Activated T-cell treated with anti-CD3 and anti-CD28 coated beads, Interleukin-2, amount 50 U/mL, for 24 hours (primary cell): ENCODE results near the gene RAB6B.
A peak's percentile ranks its signal among the peaks of the same experiment; 100 is the strongest.

Experiments used
- DNase-seq: peaks from one replicate; pipeline ENCODE4 v3.0.0-alpha.2; 2020
- H3K27ac Mint-ChIP-seq: 2 replicates; pipeline ENCODE4 v1.8.0; 2020; ENCODE audit warnings: mild to moderate bottlenecking, mixed read lengths
- H3K27me3 Mint-ChIP-seq: 2 replicates; pipeline ENCODE4 v1.8.0; 2020; ENCODE audit warnings: mixed read lengths
- H3K36me3 Mint-ChIP-seq: 2 replicates; pipeline ENCODE4 v1.8.0; 2020; ENCODE audit warnings: low read depth, mixed read lengths
- H3K4me1 Mint-ChIP-seq: 2 replicates; pipeline ENCODE4 v1.8.0; 2020; ENCODE audit warnings: low read depth, mixed read lengths
- H3K4me3 Mint-ChIP-seq: 2 replicates; pipeline ENCODE4 v1.8.0; 2020; ENCODE audit warnings: mild to moderate bottlenecking, moderate library complexity, mixed read lengths
- H3K9me3 Mint-ChIP-seq: 2 replicates; pipeline ENCODE4 v1.8.0; 2020; ENCODE audit warnings: mixed read lengths

RAB6B gene

DNA sequence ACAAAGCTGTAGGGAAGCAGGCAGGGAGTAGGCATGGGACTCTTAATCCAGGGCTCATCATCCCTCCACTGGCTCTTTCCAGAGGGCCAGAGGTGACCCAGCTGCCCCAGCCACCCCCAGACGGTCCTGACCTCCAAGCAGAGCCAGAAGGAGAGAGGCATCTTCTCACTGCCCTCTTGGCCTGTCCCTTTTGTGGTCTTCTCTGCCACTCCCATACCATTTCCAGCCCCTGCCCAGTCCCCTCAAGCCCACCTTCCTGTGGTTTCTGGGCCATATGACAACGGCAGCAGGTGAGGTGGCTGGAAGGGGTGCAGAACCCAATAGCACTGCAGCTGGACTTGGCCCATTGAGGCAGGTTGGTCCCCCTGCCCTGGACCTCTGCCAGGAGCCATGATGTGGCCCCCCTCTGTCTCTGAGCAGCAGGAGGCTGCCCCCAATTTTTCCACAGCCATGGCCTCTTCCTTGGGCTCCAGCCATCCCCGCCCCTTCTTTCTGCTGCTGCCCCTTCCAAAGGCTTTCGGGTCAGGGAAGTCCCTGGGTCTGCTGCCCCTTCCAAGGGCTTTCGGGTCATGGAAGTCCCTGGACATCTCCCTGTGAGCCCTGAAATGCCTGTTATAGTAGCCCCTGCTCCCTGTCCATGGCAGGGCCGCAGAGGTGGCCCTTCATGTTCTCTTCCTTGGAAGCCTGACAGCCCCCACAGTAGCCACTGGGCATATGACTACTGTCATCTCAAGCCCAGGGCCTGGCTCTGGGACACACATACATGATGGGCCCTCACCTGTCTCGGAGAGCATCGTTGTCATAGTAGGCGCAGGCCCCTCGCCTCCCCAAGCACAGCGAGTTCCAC lies 39.5 kb upstream of the RAB6B start:
- Mint-ChIP-seq H3K27ac (no peak overlapping the region), H3K4me3 (no peak overlapping the region)
- DNase-seq, result no peak

DNA sequence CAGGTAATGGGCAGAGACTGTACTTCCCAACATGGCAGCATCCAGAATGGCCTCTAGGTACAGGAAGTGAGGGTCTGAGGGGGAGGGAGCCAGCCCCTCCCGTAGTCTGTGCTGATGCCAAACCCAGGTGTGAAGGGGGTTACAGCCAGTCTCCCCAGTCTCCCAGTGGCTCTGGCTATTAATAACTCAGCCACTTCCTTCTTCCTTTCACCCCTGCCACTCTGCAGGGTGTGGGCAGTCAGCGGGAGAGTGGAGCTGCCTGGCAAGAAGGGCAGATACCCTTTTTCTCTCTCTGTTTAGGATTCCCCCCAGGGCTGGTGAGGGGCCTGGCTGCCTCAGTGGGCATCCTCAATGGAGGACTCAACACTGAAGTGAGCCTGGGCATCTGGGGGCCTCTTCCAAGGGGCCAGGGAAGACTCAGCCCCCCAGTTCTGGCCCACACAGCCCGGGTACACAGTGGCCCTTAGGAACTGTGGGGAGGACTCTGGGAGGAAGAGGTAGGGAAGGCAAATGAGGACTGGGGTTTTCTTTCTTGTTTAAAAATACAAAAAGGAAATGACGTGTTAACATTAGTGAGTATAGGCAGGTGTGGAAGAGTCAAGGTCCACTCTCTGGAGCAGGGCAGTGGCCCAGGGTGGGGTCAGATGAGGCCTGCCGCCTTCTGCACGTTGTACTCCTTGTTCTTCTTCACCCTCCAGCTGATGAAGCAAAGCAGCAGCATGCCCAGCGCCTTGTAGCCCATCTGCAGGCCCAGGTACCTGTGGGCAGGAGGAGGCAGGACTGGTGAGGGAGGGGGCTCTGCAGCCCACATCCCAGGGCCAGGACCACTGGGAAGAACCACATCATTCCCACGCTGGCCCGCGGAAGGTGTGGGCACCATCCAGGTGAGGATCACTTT lies 38.6 kb upstream of the RAB6B start:
- DNase-seq, result no peak
- Mint-ChIP-seq H3K9me3 (no peaks in the 10 kb centered on the region), H3K4me1 (no peaks in the 10 kb centered on the region), H3K27ac (no peak overlapping the region), H3K36me3 (no peaks in the 10 kb centered on the region), H3K27me3 (peaks cover under 1% of the 10 kb centered on the region), H3K4me3 (no peak overlapping the region)

More for the DNA sequence above, 39.5 kb upstream of the RAB6B start:
- Mint-ChIP-seq H3K9me3 (no peaks in the 10 kb centered on the region), H3K27me3 (no peaks in the 10 kb centered on the region), H3K4me1 (no peaks in the 10 kb centered on the region), H3K36me3 (no peaks in the 10 kb centered on the region)

- Mint-ChIP-seq H3K27ac (no peak overlapping the region), H3K36me3 (no peaks in the 10 kb centered on the region), H3K27me3 (peaks cover 8% of the 10 kb centered on the region), H3K4me1 (no peaks in the 10 kb centered on the region), H3K9me3 (no peaks in the 10 kb centered on the region), H3K4me3 (no peak overlapping the region)
- DNase-seq, result no peak
Measured at GRCh38 chr3:133933097-133934024, 37.7 kb upstream of the RAB6B start.

DNA sequence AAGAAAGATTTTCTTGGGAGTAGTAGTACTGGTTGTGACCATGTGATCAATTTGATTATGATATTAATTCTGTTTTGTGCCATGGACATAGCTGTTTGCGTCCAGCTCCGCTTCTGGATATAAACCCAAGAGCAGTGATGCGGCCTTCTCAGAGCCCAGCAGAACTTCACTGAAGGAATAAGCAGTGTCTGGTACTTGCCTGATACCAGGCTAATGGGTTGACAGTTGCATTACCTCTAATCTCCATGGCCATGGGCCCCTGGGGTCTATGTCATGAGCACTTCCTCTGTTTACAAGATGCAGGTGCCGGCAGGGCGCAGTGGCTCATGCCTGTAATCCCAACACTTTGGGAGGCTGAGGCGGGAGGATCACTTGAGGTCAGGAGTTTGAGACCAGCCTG lies 36.3 kb upstream of the RAB6B start:
- peaks cover 15% of the 10 kb centered on the region for H3K27me3 Mint-ChIP-seq

GRCh38 chr3:133931084-133931483 lies 35.4 kb upstream of the RAB6B start:
- no peaks in the 10 kb centered on the region for H3K9me3 Mint-ChIP-seq

More for the DNA sequence above, 36.3 kb upstream of the RAB6B start:
- Mint-ChIP-seq H3K27ac (no peak overlapping the region), H3K36me3 (no peaks in the 10 kb centered on the region), H3K4me3 (no peak overlapping the region), H3K9me3 (no peaks in the 10 kb centered on the region), H3K4me1 (peaks cover 6% of the 10 kb centered on the region)
- no peak for DNase-seq

GRCh38 chr3:133930341-133930933 lies 34.8 kb upstream of the RAB6B start:
- Mint-ChIP-seq H3K27ac (no peak overlapping the region), H3K4me1 (peaks cover 6% of the 10 kb centered on the region), H3K36me3 (no peaks in the 10 kb centered on the region), H3K4me3 (no peak overlapping the region), H3K27me3 (peaks cover 24% of the 10 kb centered on the region), H3K9me3 (no peaks in the 10 kb centered on the region)
- no peak for DNase-seq

More at GRCh38 chr3:133931084-133931483, 35.4 kb upstream of the RAB6B start:
- Mint-ChIP-seq H3K27ac (no peak overlapping the region), H3K27me3 (peaks cover 24% of the 10 kb centered on the region), H3K4me3 (no peak overlapping the region), H3K4me1 (peaks cover 6% of the 10 kb centered on the region), H3K36me3 (no peaks in the 10 kb centered on the region)
- no peak for DNase-seq

GRCh38 chr3:133928903-133929607 lies 33.4 kb upstream of the RAB6B start:
- Mint-ChIP-seq H3K27me3 (peaks cover 26% of the 10 kb centered on the region), H3K9me3 (no peaks in the 10 kb centered on the region), H3K27ac (no peak overlapping the region), H3K4me3 (no peak overlapping the region), H3K4me1 (peaks cover 6% of the 10 kb centered on the region), H3K36me3 (no peaks in the 10 kb centered on the region)
- DNase-seq, result no peak

- peak overlapping the region; percentile 11 for H3K27ac Mint-ChIP-seq
- no peak for DNase-seq
- peaks cover 26% of the 10 kb centered on the region for H3K27me3 Mint-ChIP-seq
- H3K9me3 Mint-ChIP-seq, result no peaks in the 10 kb centered on the region
- no peaks in the 10 kb centered on the region for H3K36me3 Mint-ChIP-seq
- H3K4me3 Mint-ChIP-seq, result peak overlapping the region; percentile 55
- H3K4me1 Mint-ChIP-seq, result peaks cover 6% of the 10 kb centered on the region
Measured at GRCh38 chr3:133928136-133928893, 32.6 kb upstream of the RAB6B start.

DNA sequence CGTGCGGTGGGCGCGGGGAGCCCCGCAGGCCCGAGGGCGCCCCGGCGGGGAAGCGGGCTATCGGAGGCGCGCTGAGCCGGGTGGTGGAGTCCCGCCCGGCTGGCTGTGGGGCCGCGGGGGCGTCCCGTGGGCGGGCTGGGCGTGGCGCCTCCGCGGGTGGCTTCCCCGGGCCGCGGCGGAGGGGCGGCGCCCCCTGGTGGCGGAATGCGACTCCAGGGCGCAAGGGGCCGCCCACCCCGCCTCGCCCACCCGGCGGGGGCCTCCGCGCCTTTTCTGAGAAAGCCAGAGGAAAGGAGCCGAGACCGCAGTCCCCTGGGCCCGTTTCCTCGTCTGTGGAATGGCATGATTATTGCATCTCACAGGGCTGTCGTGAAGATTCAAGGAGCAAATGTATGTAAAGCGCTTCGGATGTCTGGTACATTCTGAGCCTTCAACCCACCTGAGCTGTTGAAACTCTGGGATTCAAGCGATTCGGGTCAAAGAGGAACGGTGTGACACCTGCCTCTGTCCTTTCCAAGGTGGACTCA lies 31.9 kb upstream of the RAB6B start:
- Mint-ChIP-seq H3K27me3 (peaks cover 26% of the 10 kb centered on the region), H3K36me3 (no peaks in the 10 kb centered on the region), H3K4me1 (peaks cover 6% of the 10 kb centered on the region), H3K27ac (peak overlapping the region; percentile 11), H3K4me3 (peak overlapping the region; percentile 55), H3K9me3 (no peaks in the 10 kb centered on the region)
- DNase-seq, result peak; percentile 81

GRCh38 chr3:133926736-133927539 lies 31.3 kb upstream of the RAB6B start:
- H3K9me3 Mint-ChIP-seq, result no peaks in the 10 kb centered on the region
- H3K27me3 Mint-ChIP-seq, result peaks cover 26% of the 10 kb centered on the region
- H3K27ac Mint-ChIP-seq, result no peak overlapping the region
- DNase-seq, result no peak
- peak overlapping the region; percentile 48 for H3K4me3 Mint-ChIP-seq
- peaks cover 6% of the 10 kb centered on the region for H3K4me1 Mint-ChIP-seq
- no peaks in the 10 kb centered on the region for H3K36me3 Mint-ChIP-seq

GRCh38 chr3:133925960-133926735 lies 30.5 kb upstream of the RAB6B start:
- no peak overlapping the region for H3K4me3 Mint-ChIP-seq
- H3K36me3 Mint-ChIP-seq, result no peaks in the 10 kb centered on the region

More at GRCh38 chr3:133925960-133926735, 30.5 kb upstream of the RAB6B start:
- H3K27me3 Mint-ChIP-seq, result peaks cover 26% of the 10 kb centered on the region
- DNase-seq, result no peak
- H3K9me3 Mint-ChIP-seq, result no peaks in the 10 kb centered on the region
- H3K27ac Mint-ChIP-seq, result no peak overlapping the region
- H3K4me1 Mint-ChIP-seq, result peaks cover 6% of the 10 kb centered on the region
